HG02610 (cell line): ENCODE data around the gene AVPI1.
"Not testable (repeated sequence)": the region's sequence is repeated elsewhere in the genome, so short reads cannot be mapped to it uniquely, and the experiment has no call there.

ENCODE experiments used
- ATAC-seq: cut with Tn5 transposase; IDR thresholded peaks from one replicate; pipeline ENCODE4 v1.9.1; 2021; ENCODE audit warnings: mild to moderate bottlenecking, moderate library complexity; ENCODE audit not compliant: unreplicated experiment

AVPI1 gene

GRCh38 chr10:97713339-97713825 is 26.3 kb upstream of the AVPI1 start, which contains the start of gene MARVELD1:
MARVELD1 (plus strand) TSS chr10:97713730; CDS start chr10:97713877, 147 bp downstream.
- no peak for ATAC-seq

GRCh38 chr10:97711640-97712572 is 24.9 kb upstream of the AVPI1 start:
- no peak for ATAC-seq

GRCh38 chr10:97708976-97709946 is 22.2 kb upstream of the AVPI1 start:
- no peak for ATAC-seq

- ATAC-seq = no peak
These were observed 21.1 kb upstream of the AVPI1 start for GRCh38 chr10:97708167-97708566.

DNA sequence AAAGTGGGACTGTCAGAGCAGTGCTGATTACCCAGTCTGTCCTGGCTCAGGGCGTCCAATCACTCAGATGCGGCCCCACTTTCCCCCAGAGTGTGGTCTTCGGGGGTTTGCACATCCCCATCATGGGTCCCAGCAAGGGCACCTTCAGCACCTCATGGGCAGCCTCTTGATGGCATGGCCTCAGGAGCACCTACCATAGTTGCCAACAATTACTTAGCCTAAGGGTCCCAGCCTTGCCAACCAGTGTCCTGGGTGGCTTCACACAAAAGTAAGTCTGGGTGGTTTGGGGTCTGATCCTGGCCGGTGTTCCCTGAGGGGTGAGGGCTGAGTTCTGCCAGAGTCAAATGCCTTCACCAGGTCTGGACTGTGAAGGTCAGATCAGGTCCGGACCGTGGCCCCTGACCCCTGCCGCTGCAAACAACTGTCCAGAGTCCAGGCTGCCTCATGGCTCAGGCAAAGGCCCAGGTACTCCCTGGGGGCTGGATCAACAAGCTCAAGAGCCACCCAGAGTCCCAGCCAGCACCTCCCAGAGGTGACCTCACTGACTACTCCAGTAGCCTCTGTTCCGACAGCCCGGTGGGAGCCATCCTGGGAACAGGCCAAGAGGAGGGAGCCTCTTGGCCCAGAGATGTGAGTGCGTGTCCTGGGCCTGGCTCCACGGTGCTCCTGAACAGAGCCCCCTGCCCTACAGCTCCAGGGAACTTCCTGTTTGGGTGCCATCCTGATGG is 20.3 kb upstream of the AVPI1 start:
- no peak for ATAC-seq

GRCh38 chr10:97705006-97705670 is 18.1 kb upstream of the AVPI1 start:
- ATAC-seq = no peak

DNA sequence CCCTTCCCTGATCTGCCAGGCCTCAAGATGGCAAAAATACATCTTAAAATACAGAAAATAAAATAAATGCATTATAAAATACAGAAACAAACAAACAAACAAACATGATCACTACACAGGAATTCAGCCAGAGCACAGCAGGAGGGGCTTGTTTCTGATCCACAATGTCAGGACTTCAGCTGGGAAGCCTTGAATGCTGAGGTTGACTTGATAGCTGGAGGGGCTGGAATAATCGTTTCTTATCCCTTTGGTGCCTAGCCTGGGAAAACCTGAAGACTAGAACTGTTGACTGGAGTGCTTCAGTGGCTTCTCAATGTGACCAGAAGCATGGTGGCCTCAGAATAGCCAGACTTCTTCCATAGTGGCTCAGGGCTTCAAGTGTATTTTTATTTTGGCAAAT is 17.3 kb upstream of the AVPI1 start:
- ATAC-seq = no peak

DNA sequence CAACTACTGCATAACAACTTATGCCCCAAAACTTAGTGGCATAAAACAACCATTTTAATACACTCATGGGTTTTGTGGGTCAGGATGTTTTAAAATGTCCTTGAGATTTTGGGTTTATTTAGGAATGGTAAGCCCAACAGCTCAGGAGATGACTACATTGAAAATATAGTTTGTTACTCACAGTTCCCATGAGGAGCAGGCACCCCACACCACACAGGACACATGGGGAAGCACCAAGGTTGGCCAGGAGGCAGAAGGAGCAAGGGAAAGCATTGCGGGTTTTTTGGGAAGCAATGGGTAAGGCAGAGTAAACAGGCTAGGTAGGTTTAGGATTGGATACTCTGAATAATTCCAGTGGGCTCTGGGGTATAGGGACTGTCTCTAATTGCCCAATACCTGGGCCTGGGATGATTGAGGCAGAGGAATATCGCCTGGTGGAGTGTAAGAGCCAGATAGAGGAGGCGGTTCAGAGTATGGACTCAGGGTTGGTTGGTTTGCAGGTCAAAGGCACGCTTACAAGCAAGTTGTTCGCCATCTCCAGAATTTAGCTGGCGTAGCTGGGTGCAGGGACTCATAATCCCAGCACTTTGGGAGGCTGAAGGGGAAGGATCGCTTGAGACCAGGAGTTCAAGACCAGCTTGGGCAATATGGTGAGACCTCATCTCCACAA is 16.5 kb upstream of the AVPI1 start:
- no peak for ATAC-seq

GRCh38 chr10:97701438-97702069 is 14.5 kb upstream of the AVPI1 start:
- no peak for ATAC-seq

DNA sequence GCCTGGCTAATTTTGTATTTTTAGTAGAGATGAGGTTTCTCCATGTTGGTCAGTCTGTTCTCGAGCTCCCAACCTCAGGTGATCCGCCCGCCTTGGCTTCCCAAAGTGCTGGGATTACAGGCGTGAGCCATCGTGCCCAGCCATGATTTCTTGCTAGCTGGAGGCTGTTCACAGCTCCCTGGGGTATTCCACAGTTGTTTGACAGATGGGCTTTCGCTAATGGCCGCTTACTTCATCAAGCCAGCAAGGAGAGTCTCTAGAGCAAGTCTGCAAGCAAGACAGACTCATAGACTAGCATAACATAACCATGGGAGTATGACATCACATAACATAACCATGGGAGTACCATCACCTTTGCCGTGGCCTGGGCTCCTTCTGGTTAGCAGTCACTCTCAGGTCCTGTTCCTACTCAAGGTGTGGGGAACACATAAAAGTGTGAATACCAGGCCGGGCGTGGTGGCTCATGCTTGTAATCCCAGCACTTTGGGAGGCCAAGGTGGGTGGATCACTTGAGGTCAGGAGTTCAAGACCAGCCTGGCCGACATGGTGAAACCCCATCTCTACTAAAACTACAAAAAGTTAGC is 11.1 kb upstream of the AVPI1 start:
- not testable (repeated sequence) for ATAC-seq

- ATAC-seq = no peak
These were observed 3.1 kb upstream of the AVPI1 start for GRCh38 chr10:97690133-97690532.

GRCh38 chr10:97689559-97690020 is 2.5 kb upstream of the AVPI1 start:
- ATAC-seq = no peak

DNA sequence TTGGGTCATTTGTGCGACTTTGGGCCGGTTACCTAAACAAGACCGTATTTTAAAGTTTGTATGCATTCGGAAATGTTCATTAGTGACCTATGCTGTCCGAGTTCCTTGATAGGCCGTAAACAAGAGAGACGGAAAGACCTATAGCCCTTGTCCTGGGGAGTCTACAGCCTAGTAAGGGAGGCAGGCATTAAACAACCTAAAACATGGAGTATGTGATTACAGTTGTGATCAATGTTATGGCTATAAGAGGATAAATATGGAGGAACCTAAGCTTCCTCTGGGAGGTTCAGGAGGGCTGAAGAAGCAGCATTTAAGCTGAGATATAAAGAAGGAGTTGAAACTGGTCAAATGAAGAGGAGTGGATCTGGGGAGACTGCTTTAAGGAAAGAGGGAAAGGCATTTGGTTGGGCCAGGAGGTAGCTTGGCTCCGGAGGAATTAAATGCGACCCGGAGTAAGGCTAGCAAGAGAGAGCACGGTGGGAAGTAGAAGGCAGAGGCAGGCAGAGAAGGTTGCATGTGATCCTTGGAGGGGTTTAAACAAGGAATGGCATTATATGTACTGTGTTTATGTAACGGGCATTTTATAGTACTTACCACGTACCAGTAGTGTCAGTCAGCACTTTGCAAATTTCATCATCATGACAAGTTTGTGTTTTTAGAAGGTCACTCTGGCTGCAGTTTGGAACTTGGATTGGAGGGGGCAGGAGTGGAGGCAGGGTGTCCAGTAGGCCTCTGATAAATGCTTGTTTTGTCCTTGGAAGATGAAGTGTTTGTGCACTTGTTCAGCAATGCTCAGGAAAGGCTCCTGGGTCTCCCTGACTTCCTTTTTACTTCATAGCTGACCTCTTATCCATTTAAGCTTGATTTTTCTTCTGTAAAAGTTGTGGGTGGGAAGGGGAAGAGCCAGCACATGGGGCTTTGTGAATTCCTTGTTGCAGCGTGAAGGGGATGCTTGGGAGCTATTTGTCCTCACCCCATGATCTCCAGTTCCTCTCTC is 1.0 kb upstream of the AVPI1 start:
- no peak for ATAC-seq

DNA sequence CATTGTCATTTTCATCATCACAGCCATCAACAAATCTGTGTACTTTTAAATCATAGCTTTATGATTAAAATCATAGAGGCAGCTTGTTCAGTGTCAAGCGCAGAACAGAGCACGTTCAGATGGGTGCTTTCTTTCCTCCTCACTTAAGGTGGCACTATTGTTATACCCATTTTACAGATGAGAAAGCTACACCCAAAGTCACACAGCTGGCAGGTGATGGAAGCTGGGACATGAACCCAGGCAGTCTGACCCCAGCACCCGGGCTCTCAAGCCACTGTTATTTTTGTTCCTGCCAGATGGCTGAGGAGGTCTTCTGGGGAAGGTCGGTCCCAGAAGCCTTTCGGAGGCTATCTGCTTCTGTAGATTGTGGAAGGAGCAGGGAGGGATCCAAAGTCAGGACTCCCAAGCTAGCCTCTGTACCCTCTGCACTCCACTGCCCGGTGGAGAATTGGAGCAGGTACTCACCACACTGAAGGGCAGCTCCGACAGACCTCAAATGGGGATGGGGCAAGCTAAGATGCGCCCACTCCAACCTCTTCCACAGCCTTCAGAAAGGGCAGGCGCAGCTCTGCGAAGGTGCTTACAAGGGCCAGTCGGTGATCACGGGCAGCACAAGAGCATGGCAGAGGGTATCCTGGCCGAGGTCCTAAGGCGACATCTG is 610 bp downstream of the AVPI1 start:
- no peak for ATAC-seq

- ATAC-seq = no peak
These were observed 1.6 kb downstream of the AVPI1 start for GRCh38 chr10:97685395-97685958.

DNA sequence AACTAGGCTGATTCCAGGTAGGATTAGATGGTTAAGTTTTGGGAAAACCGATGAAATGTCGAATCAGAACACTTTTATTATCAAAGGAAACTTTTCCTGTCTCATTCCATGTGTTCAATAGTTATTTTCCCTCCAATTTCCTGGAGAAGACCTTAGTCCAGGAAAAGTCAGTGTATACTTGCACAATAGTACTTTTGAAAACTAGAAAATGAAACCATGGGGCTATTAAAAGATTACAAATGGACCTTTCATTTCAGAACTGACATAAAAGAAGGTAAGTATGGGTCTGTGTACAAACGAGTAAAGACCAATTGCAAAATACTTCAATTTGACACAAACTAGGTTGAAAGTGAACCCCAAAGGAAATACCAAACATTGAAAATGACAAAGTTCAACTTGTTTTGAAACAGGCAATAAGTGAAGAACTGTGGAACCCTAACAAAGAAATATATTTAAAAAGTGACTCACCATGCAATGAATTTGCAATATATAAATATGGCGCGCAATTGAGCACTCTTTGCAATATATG is 2.1 kb downstream of the AVPI1 start:
- no peak for ATAC-seq
